MM.1S (cell line): ENCODE data around the gene PAX8.

ENCODE experiments used
- DNase-seq: peaks from one replicate; pipeline ENCODE4 v3.0.0-alpha.2; 2015
- H2AFZ ChIP-seq: fragments of 300-600 bp; sonication (generic); 2 replicates; pipeline ENCODE4 v1.6.0; 2016; ENCODE audit warnings: antibody characterized with exemption, low read length
- H3F3A ChIP-seq: fragments of 300-600 bp; sonication (generic); 2 replicates; pipeline ENCODE4 v1.6.1; 2016; ENCODE audit warnings: mild to moderate bottlenecking, antibody characterized with exemption, low read length, moderate library complexity, mixed read lengths; ENCODE audit not compliant: insufficient read depth
- H3K27ac ChIP-seq: fragments of 300-600 bp; sonication (generic); 2 replicates; pipeline ENCODE4 v1.5.1; 2016; ENCODE audit warnings: mild to moderate bottlenecking, low read length
- H3K27me3 ChIP-seq: fragments of 300-600 bp; sonication (generic); replicated peaks from 2 replicates; pipeline ENCODE4 v1.6.0; 2016; ENCODE audit warnings: low read length; ENCODE audit not compliant: insufficient read depth
- H3K36me3 ChIP-seq: fragments of 300-600 bp; sonication (generic); replicated peaks from 2 replicates; pipeline ENCODE4 v1.6.1; 2016; ENCODE audit warnings: mild to moderate bottlenecking, low read length, mixed read lengths; ENCODE audit not compliant: insufficient read depth
- H3K4me1 ChIP-seq: fragments of 300-600 bp; sonication (generic); 2 replicates; pipeline ENCODE4 v1.6.1; 2016; ENCODE audit warnings: low read length, mixed read lengths
- H3K4me2 ChIP-seq: fragments of 300-600 bp; sonication (generic); 2 replicates; pipeline ENCODE4 v1.6.0; 2016; ENCODE audit warnings: low read depth, low read length
- H3K4me3 ChIP-seq: fragments of 300-600 bp; sonication (generic); 2 replicates; pipeline ENCODE4 v1.5.1; 2016; ENCODE audit warnings: low read length, mixed read lengths
- H3K79me2 ChIP-seq: fragments of 300-600 bp; sonication (generic); 2 replicates; pipeline ENCODE4 v1.6.1; 2016; ENCODE audit warnings: mixed run types, low read length, mixed read lengths
- H3K9ac ChIP-seq: fragments of 300-600 bp; sonication (generic); 2 replicates; pipeline ENCODE4 v1.6.1; 2016; ENCODE audit warnings: low read length, mixed read lengths
- H3K9me2 ChIP-seq: fragments of 300-600 bp; sonication (generic); replicated peaks from 2 replicates; pipeline ENCODE4 v1.6.1; 2016; ENCODE audit warnings: mild to moderate bottlenecking, low read length, mixed read lengths; ENCODE audit not compliant: insufficient read depth
- H3K9me3 ChIP-seq: fragments of 300-600 bp; sonication (generic); replicated peaks from 2 replicates; pipeline ENCODE4 v1.6.1; 2016; ENCODE audit warnings: mild to moderate bottlenecking, low read length, mixed read lengths; ENCODE audit not compliant: insufficient read depth
- H4K20me1 ChIP-seq: fragments of 300-600 bp; sonication (generic); 2 replicates; pipeline ENCODE4 v1.6.1; 2016; ENCODE audit warnings: mild to moderate bottlenecking, low read length, moderate library complexity, mixed read lengths; ENCODE audit not compliant: insufficient read depth
- EZH2 ChIP-seq: fragments of 300-600 bp; sonication (generic); optimal IDR thresholded peaks from 2 replicates; pipeline ENCODE3; 2017; ENCODE audit warnings: low read depth, mild to moderate bottlenecking, antibody characterized with exemption, low read length, mixed read lengths
- EZH2phosphoT487 ChIP-seq: fragments of 300-600 bp; sonication (generic); IDR thresholded peaks from 2 replicates; pipeline ENCODE4 v1.6.1; 2018; ENCODE audit warnings: antibody characterized with exemption, low read length
- TF ChIP-seq, protein P1 (sequence below): fragments of 300-600 bp; sonication (generic); IDR thresholded peaks from 2 replicates; pipeline ENCODE4 v1.5.1; 2016; ENCODE audit warnings: antibody characterized with exemption, low read length, mixed read lengths

Gene PAX8

DNA sequence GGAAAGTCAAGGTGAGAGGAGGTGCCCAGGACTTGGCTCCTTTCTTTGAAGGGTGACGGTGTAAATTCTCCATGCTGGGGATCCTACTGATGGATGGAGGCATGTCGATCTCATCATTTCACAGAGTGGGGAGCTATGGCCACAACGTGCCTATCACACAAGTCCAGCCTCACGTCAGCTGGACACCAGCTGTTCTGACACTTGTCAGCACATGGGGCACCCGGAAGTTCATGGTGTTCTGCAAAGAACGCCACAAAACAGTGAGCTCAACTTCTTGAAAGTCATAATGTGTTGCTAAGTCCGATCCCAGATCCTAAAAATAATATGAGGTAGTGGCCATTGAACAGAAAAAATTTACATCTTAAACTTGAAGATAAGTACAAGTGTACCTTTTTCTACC, 12.3 kb downstream of the PAX8 start:
- H3K4me2 ChIP-seq = no peak overlapping the region
- no peaks in the 10 kb centered on the region for H3F3A ChIP-seq
- no peaks in the 10 kb centered on the region for H4K20me1 ChIP-seq
- H2AFZ ChIP-seq = no peak overlapping the region
- no peaks in the 10 kb centered on the region for H3K9me2 ChIP-seq
- H3K36me3 ChIP-seq = no peaks in the 10 kb centered on the region
- H3K9me3 ChIP-seq = no peaks in the 10 kb centered on the region
- no peak overlapping the region for H3K27ac ChIP-seq
- DNase-seq = no peak
- H3K27me3 ChIP-seq = no peaks in the 10 kb centered on the region
- H3K9ac ChIP-seq = no peak overlapping the region
- no peaks in the 10 kb centered on the region for H3K4me1 ChIP-seq
- TF ChIP-seq, protein P1, sequence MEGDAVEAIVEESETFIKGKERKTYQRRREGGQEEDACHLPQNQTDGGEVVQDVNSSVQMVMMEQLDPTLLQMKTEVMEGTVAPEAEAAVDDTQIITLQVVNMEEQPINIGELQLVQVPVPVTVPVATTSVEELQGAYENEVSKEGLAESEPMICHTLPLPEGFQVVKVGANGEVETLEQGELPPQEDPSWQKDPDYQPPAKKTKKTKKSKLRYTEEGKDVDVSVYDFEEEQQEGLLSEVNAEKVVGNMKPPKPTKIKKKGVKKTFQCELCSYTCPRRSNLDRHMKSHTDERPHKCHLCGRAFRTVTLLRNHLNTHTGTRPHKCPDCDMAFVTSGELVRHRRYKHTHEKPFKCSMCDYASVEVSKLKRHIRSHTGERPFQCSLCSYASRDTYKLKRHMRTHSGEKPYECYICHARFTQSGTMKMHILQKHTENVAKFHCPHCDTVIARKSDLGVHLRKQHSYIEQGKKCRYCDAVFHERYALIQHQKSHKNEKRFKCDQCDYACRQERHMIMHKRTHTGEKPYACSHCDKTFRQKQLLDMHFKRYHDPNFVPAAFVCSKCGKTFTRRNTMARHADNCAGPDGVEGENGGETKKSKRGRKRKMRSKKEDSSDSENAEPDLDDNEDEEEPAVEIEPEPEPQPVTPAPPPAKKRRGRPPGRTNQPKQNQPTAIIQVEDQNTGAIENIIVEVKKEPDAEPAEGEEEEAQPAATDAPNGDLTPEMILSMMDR = no peak
- TF ChIP-seq EZH2 (no peak), EZH2phosphoT487 (no peak)
- no peak overlapping the region for H3K4me3 ChIP-seq
- H3K79me2 ChIP-seq = no peaks in the 10 kb centered on the region

DNA sequence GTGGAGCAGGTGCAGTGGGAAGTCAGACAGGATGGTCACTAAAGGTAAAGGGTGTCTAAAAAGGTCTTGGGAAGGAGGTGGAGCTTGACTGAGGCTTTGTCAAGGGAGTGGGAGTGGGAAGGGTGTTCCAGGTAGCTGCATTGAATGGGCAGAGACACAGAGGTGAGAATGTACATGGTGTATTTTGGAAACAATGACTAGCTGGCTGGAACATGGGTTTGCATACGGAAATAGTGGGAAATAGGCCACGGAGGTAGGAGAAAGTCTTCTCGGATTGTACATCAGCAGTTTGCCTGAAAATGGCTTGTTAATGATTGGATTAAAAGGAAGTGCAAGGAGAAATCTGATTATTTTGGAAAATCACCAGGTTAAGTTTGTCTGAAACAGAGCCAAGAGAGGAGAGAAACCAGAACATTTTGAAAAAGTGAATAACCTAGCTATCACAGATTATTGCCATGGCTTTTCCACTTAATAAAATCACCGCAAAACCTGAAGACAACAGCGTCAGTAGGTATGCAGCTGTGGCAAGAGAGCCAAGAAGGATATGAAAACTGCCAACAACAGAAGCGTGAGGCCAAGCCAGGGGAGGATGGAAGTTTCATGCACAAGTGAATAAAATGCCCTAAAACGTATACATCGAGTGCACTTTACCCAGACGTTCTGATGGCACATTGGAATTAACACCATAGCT, 13.9 kb downstream of the PAX8 start:
- Histone ChIP-seq H4K20me1 (no peaks in the 10 kb centered on the region), H3K9me2 (no peaks in the 10 kb centered on the region), H3K4me1 (no peaks in the 10 kb centered on the region), H3K9ac (no peak overlapping the region), H3F3A (no peaks in the 10 kb centered on the region), H3K27me3 (no peaks in the 10 kb centered on the region), H3K36me3 (no peaks in the 10 kb centered on the region), H3K27ac (no peak overlapping the region), H3K4me2 (no peak overlapping the region), H2AFZ (no peak overlapping the region), H3K4me3 (no peak overlapping the region), H3K9me3 (no peaks in the 10 kb centered on the region), H3K79me2 (no peaks in the 10 kb centered on the region)
- DNase-seq = no peak
- no peak for TF ChIP-seq EZH2phosphoT487
- TF ChIP-seq, protein P1 = no peak
- no peak for TF ChIP-seq EZH2

DNA sequence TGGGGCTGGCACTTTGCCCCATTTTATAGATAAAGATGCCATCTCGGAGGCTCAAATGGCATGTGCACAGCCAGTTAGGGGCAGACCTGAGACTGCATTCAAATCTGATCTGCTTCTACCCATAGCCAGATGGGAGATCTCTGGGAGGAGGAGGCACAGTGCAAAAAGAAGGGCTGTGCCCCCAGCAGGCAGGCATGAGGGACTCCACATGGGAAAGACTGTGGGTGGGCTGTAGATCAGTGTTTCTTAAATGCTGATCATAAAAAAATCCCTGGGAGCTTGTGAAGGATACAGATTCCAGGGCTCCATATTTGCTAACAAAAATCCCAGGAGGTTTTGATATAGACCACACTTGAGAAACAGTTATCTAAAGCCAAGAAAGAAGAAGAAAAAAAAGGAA, 15.2 kb downstream of the PAX8 start:
- H3K9me3 ChIP-seq = no peaks in the 10 kb centered on the region
- H3K4me1 ChIP-seq = no peaks in the 10 kb centered on the region
- H3K36me3 ChIP-seq = no peaks in the 10 kb centered on the region
- DNase-seq = no peak
- H3F3A ChIP-seq = no peaks in the 10 kb centered on the region
- no peaks in the 10 kb centered on the region for H3K79me2 ChIP-seq
- no peaks in the 10 kb centered on the region for H4K20me1 ChIP-seq
- TF ChIP-seq, protein P1 = no peak
- no peak for TF ChIP-seq EZH2
- TF ChIP-seq EZH2phosphoT487 = no peak
- no peaks in the 10 kb centered on the region for H3K27me3 ChIP-seq
- no peak overlapping the region for H3K27ac ChIP-seq
- no peak overlapping the region for H3K4me2 ChIP-seq
- no peaks in the 10 kb centered on the region for H3K9me2 ChIP-seq
- no peak overlapping the region for H3K4me3 ChIP-seq
- no peak overlapping the region for H3K9ac ChIP-seq
- H2AFZ ChIP-seq = no peak overlapping the region
